Kidney (tissue), 14 donors: ENCODE measurements around the gene DNLZ. TPM values are rescaled to one million over a fixed set of nuclear protein-coding genes. Genes with fewer than 3 reads are reported as not detected.
A peak's percentile ranks its signal among the peaks of the same experiment; 100 is the strongest.

ENCODE experiments used
- DNase-seq, 5 donors: peaks; one replicate each; pipeline ENCODE4 v3.0.0-alpha.2; 2013 to 2020
- FAIRE-seq: peaks from 2 replicates; lab custom pipeline; 2012; peaks lifted over from hg19 to GRCh38; lab: Jason Lieb, UNC
- H3K27ac ChIP-seq, 2 donors: one replicate each; pipeline ENCODE4 v1.7.0; 2013; ENCODE audit warnings: low read depth in 2 of 2, low read length in 2 of 2, inconsistent platforms in 1 of 2
- H3K27me3 ChIP-seq: one replicate; pipeline ENCODE4 v1.7.1; 2013; ENCODE audit warnings: low read length, inconsistent platforms; ENCODE audit not compliant: control insufficient read depth, insufficient read depth
- H3K36me3 ChIP-seq, 3 donors: one replicate each; pipeline versions ENCODE4 v1.7.0 to v1.7.1; 2013; ENCODE audit warnings: low read length in 3 of 3, control low read depth in 1 of 3, inconsistent platforms in 1 of 3; ENCODE audit not compliant: insufficient read depth in 3 of 3, control insufficient read depth in 2 of 3
- H3K4me1 ChIP-seq, 3 donors: one replicate each; pipeline versions ENCODE4 v1.7.0 to v1.7.1; 2013; ENCODE audit warnings: low read length in 3 of 3, inconsistent platforms in 1 of 3, low read depth in 1 of 3; ENCODE audit not compliant: control insufficient read depth in 2 of 3, insufficient read depth in 2 of 3
- H3K4me3 ChIP-seq, 3 donors: one replicate each; pipeline versions ENCODE4 v1.7.0 to v1.8.1; 2013; ENCODE audit warnings: low read length in 3 of 3, control low read depth in 1 of 3, inconsistent platforms in 1 of 3
- H3K9ac ChIP-seq, 3 donors: one replicate each; pipeline versions ENCODE4 v1.7.0 to v1.7.1; 2013; ENCODE audit warnings: low read length in 3 of 3, control low read depth in 1 of 3, inconsistent platforms in 1 of 3
- H3K9me3 ChIP-seq, 3 donors: one replicate each; pipeline versions ENCODE4 v1.7.0 to v1.7.1; 2013; ENCODE audit warnings: low read length in 3 of 3, control low read depth in 1 of 3, inconsistent platforms in 1 of 3; ENCODE audit not compliant: control insufficient read depth in 2 of 3, insufficient read depth in 1 of 3
- intact Hi-C: fragments of 100-400 bp; cut with DNase I; formaldehyde crosslinking; loops from one replicate; pipeline ENCODE4 v1.11.1; 2022
- polyA plus RNA-seq: library from polyadenylated mRNA; stranded (reverse); fragments of 350-450 nt; fragmentation: Illumina TruSeq; extraction: RNeasy Lipid Tissue Mini Kit (QIAGEN cat#74804); gene quantifications from one replicate; pipeline ENCODE4 v1.2.3, GENCODE V29; 2014; ENCODE audit warnings: low read depth, low replicate concordance; ENCODE audit not compliant: insufficient read depth
- total RNA-seq: library from RNA; stranded (reverse); fragmentation: NEBNext Ultra II Directional; extraction: Animal tissue kit (Norgen Biotek cat#: 25700); gene quantifications from one replicate; pipeline ENCODE4 v1.2.1, GENCODE V29; 2021
- TF ChIP-seq, protein P1 (sequence below): IDR thresholded peaks from 3 replicates; pipeline ENCODE4 v1.5.1; 2012; ENCODE audit warnings: mild to moderate bottlenecking, moderate library complexity, borderline replicate concordance; ENCODE audit not compliant: insufficient read depth; ENCODE audit errors: extremely low read depth
- donor health status: control.
- donor health status: control.
- donor health status: control.
- donor health status: control.
- donor health status: control.
- donor health status: DM: yes; HTN: yes; CAD: no.
- donor health status: Normal renal cell carcinoma (clear cell type).

The DNLZ gene
- total and polyA plus RNA-seq, 2 donors from 2014 or later = 22.1 to 30.4 TPM

DNA sequence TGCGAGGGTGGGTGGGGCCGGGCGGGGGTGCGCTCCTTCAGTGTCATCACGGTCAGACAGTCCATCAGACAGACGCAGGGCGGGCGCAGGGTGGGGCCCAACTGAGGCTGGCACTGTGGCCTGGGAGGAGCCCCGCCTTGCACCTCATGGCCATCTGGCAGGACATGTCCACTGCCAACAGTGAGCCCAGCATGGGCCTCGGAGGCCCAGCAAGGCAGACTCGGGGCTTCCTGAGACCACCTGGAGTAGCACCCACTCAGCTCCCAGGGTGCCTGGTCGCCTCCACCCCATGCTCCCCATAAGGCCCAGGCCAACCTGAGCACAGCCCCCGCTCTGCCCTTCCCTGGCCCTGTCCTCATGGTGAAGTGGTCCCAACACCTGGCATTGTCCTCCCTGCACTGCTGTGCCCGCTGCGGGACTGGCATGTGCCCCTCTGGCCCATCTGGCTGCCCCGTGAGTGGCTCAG is 44.7 kb downstream of the DNLZ start:
- Histone ChIP-seq H3K9ac (no peak overlapping the region), H3K27ac (no peak overlapping the region), H3K27me3 (no peaks in the 10 kb centered on the region), H3K9me3 (peaks cover 0 to 7% (median 2%) of the 10 kb centered on the region in 3 donors), H3K4me1 (no peaks in the 10 kb centered on the region), H3K36me3 (no peaks in the 10 kb centered on the region), H3K4me3 (no peak overlapping the region)
- TF ChIP-seq, protein P1, sequence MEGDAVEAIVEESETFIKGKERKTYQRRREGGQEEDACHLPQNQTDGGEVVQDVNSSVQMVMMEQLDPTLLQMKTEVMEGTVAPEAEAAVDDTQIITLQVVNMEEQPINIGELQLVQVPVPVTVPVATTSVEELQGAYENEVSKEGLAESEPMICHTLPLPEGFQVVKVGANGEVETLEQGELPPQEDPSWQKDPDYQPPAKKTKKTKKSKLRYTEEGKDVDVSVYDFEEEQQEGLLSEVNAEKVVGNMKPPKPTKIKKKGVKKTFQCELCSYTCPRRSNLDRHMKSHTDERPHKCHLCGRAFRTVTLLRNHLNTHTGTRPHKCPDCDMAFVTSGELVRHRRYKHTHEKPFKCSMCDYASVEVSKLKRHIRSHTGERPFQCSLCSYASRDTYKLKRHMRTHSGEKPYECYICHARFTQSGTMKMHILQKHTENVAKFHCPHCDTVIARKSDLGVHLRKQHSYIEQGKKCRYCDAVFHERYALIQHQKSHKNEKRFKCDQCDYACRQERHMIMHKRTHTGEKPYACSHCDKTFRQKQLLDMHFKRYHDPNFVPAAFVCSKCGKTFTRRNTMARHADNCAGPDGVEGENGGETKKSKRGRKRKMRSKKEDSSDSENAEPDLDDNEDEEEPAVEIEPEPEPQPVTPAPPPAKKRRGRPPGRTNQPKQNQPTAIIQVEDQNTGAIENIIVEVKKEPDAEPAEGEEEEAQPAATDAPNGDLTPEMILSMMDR = no peak
- intact Hi-C loops = no loop called here
- FAIRE-seq (no peak), DNase-seq (peak in 1 of 5 donors; percentile 60)

DNA sequence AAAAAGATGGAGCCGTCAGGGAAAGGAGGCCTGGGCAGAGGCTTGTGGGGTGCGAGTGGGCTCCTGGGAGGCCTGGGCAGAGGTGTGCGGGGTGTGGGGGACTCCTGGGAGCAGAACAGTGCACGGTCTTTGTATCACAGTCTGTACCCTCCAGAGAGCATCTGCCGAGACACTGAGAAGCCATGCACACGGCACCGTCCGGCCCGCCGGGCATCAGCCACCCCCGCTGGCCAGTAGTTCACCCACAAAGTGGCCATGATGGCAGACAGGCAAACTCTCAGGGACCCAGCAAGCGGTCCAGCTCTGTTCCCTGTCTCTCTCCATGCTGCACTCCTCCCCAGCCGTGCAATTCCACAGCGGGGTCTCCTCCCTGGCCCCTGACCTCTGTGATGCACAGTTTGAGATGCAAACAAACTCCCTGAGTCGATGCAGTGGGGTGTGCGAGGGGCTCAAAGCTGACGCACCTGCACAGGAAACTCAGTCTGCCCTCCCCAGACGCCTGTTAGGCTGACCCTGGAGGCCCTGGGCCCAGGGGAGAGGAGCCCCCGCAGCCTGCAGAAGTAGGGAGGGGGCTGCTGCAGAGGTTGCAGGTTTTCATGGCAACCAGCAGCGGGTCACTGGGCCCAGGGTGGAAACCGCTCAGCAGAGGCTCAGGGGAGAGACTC is 45.3 kb downstream of the DNLZ start:
- TF ChIP-seq, protein P1 = no peak
- intact Hi-C loops = no loop called here
- H3K36me3 ChIP-seq = no peaks in the 10 kb centered on the region
- H3K4me3 ChIP-seq = no peak overlapping the region
- FAIRE-seq (no peak), DNase-seq (peak; percentile 45 to 86 (median 80))
- H3K9ac ChIP-seq = no peak overlapping the region
- H3K4me1 ChIP-seq = no peaks in the 10 kb centered on the region
- H3K27me3 ChIP-seq = no peaks in the 10 kb centered on the region
- H3K9me3 ChIP-seq = peaks cover 0 to 7% (median 2%) of the 10 kb centered on the region in 3 donors
- H3K27ac ChIP-seq = no peak overlapping the region

DNA sequence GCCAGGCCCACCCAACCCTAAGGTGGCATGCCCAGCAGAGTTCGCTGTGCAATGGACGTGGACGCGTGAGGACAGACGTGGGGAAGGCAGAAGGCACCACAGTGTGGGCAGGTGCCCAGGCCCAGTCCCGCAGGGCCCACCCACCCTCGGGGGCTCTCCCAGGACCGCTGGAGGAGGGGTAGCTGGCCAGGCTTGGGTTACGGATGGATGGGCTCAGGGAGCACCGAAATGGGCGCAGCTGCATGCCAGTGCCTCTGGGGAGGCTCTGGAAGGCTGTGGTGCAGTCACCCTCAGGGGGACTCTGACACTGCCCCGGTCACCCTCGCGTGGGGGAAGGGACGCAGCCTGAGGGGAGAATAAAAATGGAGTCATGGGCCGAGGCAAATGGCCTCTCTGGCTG is 45.8 kb downstream of the DNLZ start:
- Histone ChIP-seq H3K9ac (no peak overlapping the region), H3K27me3 (no peaks in the 10 kb centered on the region), H3K27ac (no peak overlapping the region), H3K36me3 (no peaks in the 10 kb centered on the region), H3K9me3 (peaks cover 0 to 7% (median 2%) of the 10 kb centered on the region in 3 donors), H3K4me3 (no peak overlapping the region), H3K4me1 (no peaks in the 10 kb centered on the region)
- TF ChIP-seq, protein P1 = no peak
- no peak for FAIRE-seq
- intact Hi-C loops = no loop called here
- peak in 1 of 5 donors; percentile 60 for DNase-seq
